Measurements from ENCODE around the gene CNTF. TPM values are rescaled to one million over a fixed set of nuclear protein-coding genes. Genes with fewer than 3 reads are reported as not detected.
A peak's percentile ranks its signal among the peaks of the same experiment; 100 is the strongest.

CNTF gene
- total RNA-seq, 1 donor from 2014 or later = 1.2 TPM

GRCh38 chr11:58577555-58578135, 44.8 kb upstream of the CNTF start:
- Histone ChIP-seq H3K4me3 (peak overlapping the region; percentile 94), H3K27ac (peak overlapping the region; percentile 100), H3K4me1 (peaks cover 59% of the 10 kb centered on the region), H3K9me3 (no peaks in the 10 kb centered on the region), H3K36me3 (no peaks in the 10 kb centered on the region), H3K27me3 (no peaks in the 10 kb centered on the region)
- intact Hi-C loops (cut with DNase I) = no loop called here
- no peak for TF ChIP-seq CTCF (IDR thresholded peaks at IDR 0.05)
- DNase-seq (peak; percentile 78), ATAC-seq (no peak)

GRCh38 chr11:58578136-58578634, 44.3 kb upstream of the CNTF start:
- H3K4me3 ChIP-seq = peak overlapping the region; percentile 94
- H3K36me3 ChIP-seq = no peaks in the 10 kb centered on the region
- H3K9me3 ChIP-seq = no peaks in the 10 kb centered on the region
- H3K27ac ChIP-seq = peak overlapping the region; percentile 100
- no peaks in the 10 kb centered on the region for H3K27me3 ChIP-seq
- peak; percentile 95 for DNase-seq
- TF ChIP-seq CTCF (IDR thresholded peaks at IDR 0.05) = no peak
- H3K4me1 ChIP-seq = peaks cover 59% of the 10 kb centered on the region
- intact Hi-C loops (cut with DNase I) = no loop called here
- ATAC-seq = peak; percentile 75

GRCh38 chr11:58578635-58579191, 43.8 kb upstream of the CNTF start, which contains the start of gene ZFP91:
Gene ZFP91 (plus strand): TSS chr11:58579063. CDS start chr11:58579282, 219 bp downstream.
- peak; percentile 98 for DNase-seq
- peak; percentile 90 for ATAC-seq
- Histone ChIP-seq H3K4me3 (peak within 1 kb of the TSS; percentile 94), H3K36me3 (no peaks in the 10 kb centered on the region), H3K4me1 (peaks cover 56% of the 10 kb centered on the region), H3K27ac (peak within 1 kb of the TSS; percentile 100), H3K9me3 (no peaks in the 10 kb centered on the region), H3K27me3 (no peaks in the 10 kb centered on the region)
- TF ChIP-seq CTCF (IDR thresholded peaks at IDR 0.05) = no peak
- intact Hi-C loops (cut with DNase I) = no loop called here

- peaks cover 52% of the 10 kb centered on the region for H3K4me1 ChIP-seq
- peak overlapping the region; percentile 100 for H3K27ac ChIP-seq
- peak; percentile 95 for DNase-seq
- no peaks in the 10 kb centered on the region for H3K27me3 ChIP-seq
- peak; percentile 80 for TF ChIP-seq CTCF (IDR thresholded peaks at IDR 0.05)
- peak overlapping the region; percentile 94 for H3K4me3 ChIP-seq
- ATAC-seq = peak; percentile 82
- no peaks in the 10 kb centered on the region for H3K9me3 ChIP-seq
- H3K36me3 ChIP-seq = no peaks in the 10 kb centered on the region
- intact Hi-C loops (cut with DNase I) = no loop called here
Observed at GRCh38 chr11:58579192-58580129, 43.0 kb upstream of the CNTF start.

- H3K27ac ChIP-seq = peak overlapping the region; percentile 100
- H3K36me3 ChIP-seq = peaks cover 6% of the 10 kb centered on the region
- ATAC-seq = no peak
- no peaks in the 10 kb centered on the region for H3K9me3 ChIP-seq
- no peaks in the 10 kb centered on the region for H3K27me3 ChIP-seq
- no peak for TF ChIP-seq CTCF (IDR thresholded peaks at IDR 0.05)
- peak overlapping the region; percentile 94 for H3K4me3 ChIP-seq
- intact Hi-C loops (cut with DNase I) = no loop called here
- no peak for DNase-seq
- H3K4me1 ChIP-seq = peaks cover 48% of the 10 kb centered on the region
Observed at GRCh38 chr11:58580311-58580710, 42.2 kb upstream of the CNTF start.

All from upper lobe of right lung (tissue), 1 donor.